Lower lobe of right lung (tissue), 2 donors: ENCODE results near the gene TMEM89. TPM values are rescaled to one million over a fixed set of nuclear protein-coding genes. Genes with fewer than 3 reads are reported as not detected.
A peak's percentile ranks its signal among the peaks of the same experiment; 100 is the strongest.

Source experiments
- ATAC-seq, 2 donors: fragments of 200-7000 bp; cut with Tn5 transposase; one replicate each; pipeline ENCODE4 v1.9.1; 2020 to 2022; ENCODE audit warnings: mild to moderate bottlenecking in 2 of 2, moderate library complexity in 2 of 2
- DNase-seq: peaks from one replicate; pipeline ENCODE4 v3.0.0-alpha.2; 2020
- H3K27ac ChIP-seq: fragments of 200-600 bp; one replicate; pipeline ENCODE4 v1.8.0; 2022
- H3K27me3 ChIP-seq: fragments of 200-600 bp; one replicate; pipeline ENCODE4 v1.8.0; 2022; ENCODE audit warnings: low read depth
- H3K36me3 ChIP-seq: fragments of 200-600 bp; one replicate; pipeline ENCODE4 v1.8.0; 2022; ENCODE audit warnings: mild to moderate bottlenecking
- H3K4me1 ChIP-seq: fragments of 200-600 bp; one replicate; pipeline ENCODE4 v1.8.0; 2022
- H3K4me3 ChIP-seq: fragments of 200-600 bp; one replicate; pipeline ENCODE4 v1.8.0; 2022; ENCODE audit warnings: mild to moderate bottlenecking
- H3K9me3 ChIP-seq: fragments of 200-600 bp; one replicate; pipeline ENCODE4 v1.8.0; 2022
- intact Hi-C: fragments of 100-400 bp; cut with DNase I; formaldehyde crosslinking; loops from one replicate; pipeline ENCODE4 v1.11.0; 2022
- total RNA-seq: library from RNA; stranded (reverse); fragmentation: NEBNext Ultra II Directional; extraction: Animal tissue kit (Norgen Biotek cat#: 25700); gene quantifications from one replicate; pipeline ENCODE4 v1.2.1, GENCODE V29; 2021
- TF ChIP-seq, protein P1 (sequence below): fragments of 200-600 bp; IDR thresholded peaks from one replicate; pipeline ENCODE4 v1.8.0; 2022; ENCODE audit warnings: antibody characterized with exemption, mild to moderate bottlenecking
- donor health status: DM: no; HTN: yes; CAD: no; lungs with severe emphysema.

The TMEM89 gene
- total RNA-seq, 1 donor from 2014 or later: not detected

DNA sequence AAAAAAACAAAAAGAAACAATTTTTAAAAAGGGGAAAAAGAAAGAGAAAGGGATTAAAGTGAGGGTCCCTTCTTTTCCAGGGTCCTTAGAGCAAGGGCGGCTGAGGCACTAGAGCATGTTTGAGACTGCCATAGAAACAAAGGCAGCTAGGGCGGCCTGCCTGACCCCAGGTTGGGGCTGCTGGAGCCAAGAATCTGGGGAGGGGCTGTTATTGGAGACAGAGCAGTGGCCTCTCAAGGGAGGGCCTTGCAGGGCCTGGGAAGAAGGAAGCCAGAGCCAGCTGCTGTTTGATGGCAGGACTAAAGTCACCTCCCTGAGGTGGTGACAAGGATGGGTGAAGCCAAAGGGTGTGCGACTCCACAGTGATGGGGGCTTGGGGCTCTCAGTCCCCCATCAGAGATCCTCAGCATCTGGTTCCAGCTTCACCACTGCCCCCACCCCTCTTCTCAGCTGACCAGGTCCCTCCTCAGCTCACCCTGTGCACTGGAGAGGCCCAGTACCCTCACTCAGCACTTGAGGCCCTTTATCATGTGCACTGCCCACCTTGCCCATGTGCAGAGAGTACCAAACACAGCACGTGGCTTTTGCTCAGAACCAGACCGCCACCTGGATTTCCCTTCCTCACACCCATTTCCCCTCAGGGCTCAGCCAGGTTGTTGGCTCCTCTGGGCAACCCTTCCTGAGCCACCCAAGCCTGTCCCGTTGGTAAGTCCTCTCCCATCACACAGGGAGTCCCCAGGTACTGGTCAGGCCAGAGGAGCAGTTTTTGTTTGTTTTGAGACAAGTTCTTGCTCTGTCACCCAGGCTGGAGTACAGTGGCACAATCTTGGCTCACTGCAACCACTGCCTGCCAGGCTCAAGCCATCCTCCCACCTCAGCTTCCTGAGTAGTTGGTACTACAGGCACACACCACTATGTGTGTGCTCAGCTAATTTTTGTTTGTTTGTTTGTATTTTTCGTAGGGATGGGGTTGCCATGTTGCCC is 1.7 kb downstream of the TMEM89 start:
- no peak overlapping the region for H3K4me3 ChIP-seq
- intact Hi-C loops: no loop called here
- DNase-seq: no peak
- H3K27me3 ChIP-seq: no peaks in the 10 kb centered on the region
- no peak overlapping the region for H3K27ac ChIP-seq
- H3K9me3 ChIP-seq: peaks cover 15% of the 10 kb centered on the region
- no peaks in the 10 kb centered on the region for H3K36me3 ChIP-seq
- H3K4me1 ChIP-seq: no peaks in the 10 kb centered on the region
- TF ChIP-seq, protein P1, sequence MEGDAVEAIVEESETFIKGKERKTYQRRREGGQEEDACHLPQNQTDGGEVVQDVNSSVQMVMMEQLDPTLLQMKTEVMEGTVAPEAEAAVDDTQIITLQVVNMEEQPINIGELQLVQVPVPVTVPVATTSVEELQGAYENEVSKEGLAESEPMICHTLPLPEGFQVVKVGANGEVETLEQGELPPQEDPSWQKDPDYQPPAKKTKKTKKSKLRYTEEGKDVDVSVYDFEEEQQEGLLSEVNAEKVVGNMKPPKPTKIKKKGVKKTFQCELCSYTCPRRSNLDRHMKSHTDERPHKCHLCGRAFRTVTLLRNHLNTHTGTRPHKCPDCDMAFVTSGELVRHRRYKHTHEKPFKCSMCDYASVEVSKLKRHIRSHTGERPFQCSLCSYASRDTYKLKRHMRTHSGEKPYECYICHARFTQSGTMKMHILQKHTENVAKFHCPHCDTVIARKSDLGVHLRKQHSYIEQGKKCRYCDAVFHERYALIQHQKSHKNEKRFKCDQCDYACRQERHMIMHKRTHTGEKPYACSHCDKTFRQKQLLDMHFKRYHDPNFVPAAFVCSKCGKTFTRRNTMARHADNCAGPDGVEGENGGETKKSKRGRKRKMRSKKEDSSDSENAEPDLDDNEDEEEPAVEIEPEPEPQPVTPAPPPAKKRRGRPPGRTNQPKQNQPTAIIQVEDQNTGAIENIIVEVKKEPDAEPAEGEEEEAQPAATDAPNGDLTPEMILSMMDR: no peak
- no peak for ATAC-seq

DNA sequence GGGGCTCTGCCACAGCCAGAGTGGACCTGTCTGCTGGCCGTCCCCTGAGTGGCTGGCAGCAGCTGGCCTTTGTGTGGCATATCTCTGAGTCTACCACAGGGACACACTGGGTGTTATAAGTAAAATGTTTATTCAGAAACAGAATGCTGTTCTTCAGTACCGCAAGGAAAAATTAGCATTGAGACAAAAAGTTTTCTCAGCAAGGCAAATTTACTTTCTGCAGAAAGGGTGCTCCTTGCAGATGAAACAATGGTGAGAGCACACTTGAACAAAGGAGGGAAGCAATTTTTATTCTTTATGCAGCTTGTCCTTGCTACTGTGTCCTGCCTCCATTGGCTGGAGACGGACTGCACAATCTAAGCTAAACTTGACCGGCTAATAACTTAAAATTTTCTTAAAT is 4.0 kb downstream of the TMEM89 start:
- H3K4me1 ChIP-seq: no peaks in the 10 kb centered on the region
- TF ChIP-seq, protein P1: no peak
- ATAC-seq (no peak), DNase-seq (no peak)
- no peak overlapping the region for H3K4me3 ChIP-seq
- peaks cover 15% of the 10 kb centered on the region for H3K9me3 ChIP-seq
- no peaks in the 10 kb centered on the region for H3K27me3 ChIP-seq
- intact Hi-C loops: no loop called here
- H3K36me3 ChIP-seq: no peaks in the 10 kb centered on the region
- H3K27ac ChIP-seq: no peak overlapping the region

DNA sequence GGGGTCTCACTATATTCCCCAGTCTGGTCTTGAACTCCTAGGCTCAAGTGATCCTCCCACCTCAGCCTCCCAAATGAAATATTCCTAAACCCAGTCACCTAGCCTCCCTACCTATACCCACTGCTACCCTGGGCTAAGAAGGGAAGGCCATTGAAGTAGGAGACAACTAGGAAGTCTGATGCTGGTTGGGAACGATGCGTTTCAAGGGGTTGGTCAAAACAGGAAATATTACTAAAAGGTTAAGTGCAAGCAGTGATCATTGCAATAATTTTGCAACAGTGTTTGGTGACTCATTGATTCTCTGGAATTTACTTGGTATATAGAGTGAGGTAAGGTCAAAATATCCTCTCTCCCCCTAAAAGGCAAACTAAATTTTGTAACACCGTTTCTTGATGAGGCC is 7.5 kb downstream of the TMEM89 start:
- Histone ChIP-seq H3K27ac (no peak overlapping the region), H3K9me3 (peaks cover 15% of the 10 kb centered on the region), H3K4me3 (no peak overlapping the region), H3K4me1 (peaks cover 7% of the 10 kb centered on the region), H3K36me3 (no peaks in the 10 kb centered on the region), H3K27me3 (no peaks in the 10 kb centered on the region)
- intact Hi-C loops: no loop called here
- DNase-seq: no peak
- ATAC-seq: no peak
- TF ChIP-seq, protein P1: no peak

DNA sequence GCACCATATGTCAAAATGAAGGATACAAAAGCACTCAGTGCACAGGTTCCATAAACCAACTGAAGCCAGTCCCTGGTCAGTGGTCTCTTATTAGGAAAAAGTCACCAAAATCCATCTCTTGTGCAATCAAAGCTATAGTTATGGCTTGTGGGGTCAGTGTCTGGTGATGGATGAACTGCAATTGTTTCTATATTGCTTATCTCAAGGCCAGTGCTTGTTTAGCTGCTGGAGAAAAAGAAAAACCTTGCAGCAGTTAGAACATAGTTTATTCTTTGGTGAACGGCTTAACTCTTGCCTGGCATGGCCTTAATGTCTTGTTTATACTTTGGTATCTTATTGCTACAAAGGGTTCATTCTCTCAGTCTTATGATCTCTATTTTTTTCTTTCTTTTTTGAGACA is 9.3 kb downstream of the TMEM89 start:
- Histone ChIP-seq H3K4me3 (no peak overlapping the region), H3K9me3 (peaks cover 3% of the 10 kb centered on the region), H3K36me3 (peaks cover 9% of the 10 kb centered on the region), H3K27ac (no peak overlapping the region), H3K27me3 (no peaks in the 10 kb centered on the region), H3K4me1 (peaks cover 23% of the 10 kb centered on the region)
- intact Hi-C loops: no loop called here
- DNase-seq: no peak
- TF ChIP-seq, protein P1: no peak
- ATAC-seq: no peak

DNA sequence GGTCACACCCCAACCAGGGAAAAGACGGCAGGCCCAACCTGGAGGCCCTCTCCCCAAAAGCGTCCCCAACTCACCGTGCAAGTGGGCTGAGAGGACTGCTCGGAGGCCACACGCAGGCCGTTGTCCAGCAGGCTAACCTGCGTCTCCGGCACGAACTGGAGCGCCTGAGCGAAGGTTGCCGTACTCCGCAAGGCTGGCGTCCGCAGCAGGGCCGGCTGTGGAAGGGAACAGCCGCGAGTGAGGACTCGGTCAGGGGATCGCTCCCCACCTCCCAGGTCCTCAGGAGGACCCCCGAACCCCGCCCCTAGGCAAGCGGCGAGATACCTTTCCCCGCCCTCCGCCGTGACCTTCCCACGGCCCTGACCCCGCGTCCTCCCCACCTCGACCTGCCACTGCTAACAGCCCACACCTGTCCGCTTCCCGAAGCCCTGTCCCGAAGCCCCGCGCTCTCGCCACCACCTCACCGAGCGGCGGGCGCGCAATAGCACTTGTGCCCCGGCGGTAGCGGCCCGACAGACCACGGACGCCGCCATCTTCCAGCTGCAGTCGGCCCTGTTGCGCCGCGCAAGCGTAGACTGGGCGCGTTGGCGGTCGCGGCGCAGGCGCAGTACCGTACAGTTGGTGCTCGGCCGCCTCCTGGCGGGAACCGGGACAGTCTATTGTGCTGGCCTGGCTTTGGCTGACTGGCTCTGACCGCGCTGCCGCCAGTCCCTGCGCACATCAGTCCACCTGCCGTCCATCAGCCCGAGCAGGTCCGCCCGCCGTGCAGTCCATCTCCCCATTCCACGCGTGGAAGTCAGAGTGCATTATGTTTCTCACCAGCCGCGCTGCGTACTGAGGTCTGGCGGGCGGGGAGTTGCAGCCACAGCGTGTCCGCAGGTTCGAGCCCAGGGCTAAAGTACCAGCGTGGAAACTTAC is 12.2 kb downstream of the TMEM89 start, which contains the start of gene UQCRC1:
Gene UQCRC1, minus strand, starts transcription at position 559 of the 918 bp plus-strand sequence. Its CDS starts 26 bp downstream, at position 533.
- intact Hi-C loops: no loop called here
- DNase-seq: peak; percentile 95
- peaks cover 23% of the 10 kb centered on the region for H3K4me1 ChIP-seq
- H3K27ac ChIP-seq: peak within 1 kb of the TSS; percentile 90
- H3K27me3 ChIP-seq: no peaks in the 10 kb centered on the region
- ATAC-seq: peak; percentile 100
- no peaks in the 10 kb centered on the region for H3K9me3 ChIP-seq
- peaks cover 34% of the 10 kb centered on the region for H3K36me3 ChIP-seq
- TF ChIP-seq, protein P1: peak; percentile 83
- peak within 1 kb of the TSS; percentile 100 for H3K4me3 ChIP-seq
